NCI-H1092 (cell line): ENCODE results near the gene ADM2.
"Not testable (repeated sequence)": the region's sequence is repeated elsewhere in the genome, so short reads cannot be mapped to it uniquely, and the experiment has no call there.

Experiments
- DNase-seq: peaks from one replicate; lab custom pipeline; 2025; lab: John Stamatoyannopoulos, UW

The ADM2 gene

GRCh38 chr22:50525858-50526107 lies 44.4 kb downstream of the ADM2 start:
- no peak for DNase-seq

- DNase-seq: peak; percentile 6
Measured at GRCh38 chr22:50526108-50526833, 44.9 kb downstream of the ADM2 start.

- DNase-seq: no peak
Measured at GRCh38 chr22:50526834-50527801, 45.8 kb downstream of the ADM2 start.

GRCh38 chr22:50527921-50528681 lies 46.8 kb downstream of the ADM2 start:
- no peak for DNase-seq

GRCh38 chr22:50528682-50529415 lies 47.5 kb downstream of the ADM2 start:
- DNase-seq: no peak

- no peak for DNase-seq
Measured at GRCh38 chr22:50529416-50529896, 48.1 kb downstream of the ADM2 start.

- no peak for DNase-seq
Measured at GRCh38 chr22:50529897-50530579, 48.7 kb downstream of the ADM2 start, which contains the start of gene TYMP. TYMP (minus strand) TSS chr22:50530012; CDS start chr22:50529709, 303 bp downstream.

- no peak for DNase-seq
Measured at GRCh38 chr22:50530580-50530876, 49.2 kb downstream of the ADM2 start.

GRCh38 chr22:50530877-50531545 lies 49.7 kb downstream of the ADM2 start:
- DNase-seq: no peak

- DNase-seq: no peak
Measured at GRCh38 chr22:50531546-50531961, 50.2 kb downstream of the ADM2 start.

- no peak for DNase-seq
Measured at GRCh38 chr22:50531962-50532674, 50.8 kb downstream of the ADM2 start.

GRCh38 chr22:50532824-50533796 lies 51.8 kb downstream of the ADM2 start:
- DNase-seq: no peak

- not testable (repeated sequence) for DNase-seq
Measured at GRCh38 chr22:50533856-50534711, 52.7 kb downstream of the ADM2 start.

- DNase-seq: no peak
Measured at GRCh38 chr22:50535113-50535512, 53.8 kb downstream of the ADM2 start.
